AG09309 (cell line): Measurements from ENCODE around the gene SDR39U1.
"Not testable (repeated sequence)": the region's sequence is repeated elsewhere in the genome, so short reads cannot be mapped to it uniquely, and the experiment has no call there.

Source experiments
- DNase-seq: peaks from one replicate; pipeline ENCODE4 v3.0.0-alpha.2; 2010; ENCODE audit warnings: low read depth
- H3K4me3 ChIP-seq: 2 replicates; pipeline ENCODE4 v1.5.1; 2011; ENCODE audit warnings: mild to moderate bottlenecking, low read depth, low read length, moderate library complexity; ENCODE audit not compliant: control insufficient read depth
- TF ChIP-seq, protein P1 (sequence below): IDR thresholded peaks from 2 replicates; pipeline ENCODE4 v1.5.1; 2011; ENCODE audit warnings: mild to moderate bottlenecking, low read depth, low read length, inconsistent platforms; ENCODE audit not compliant: insufficient read depth, control insufficient read depth; ENCODE audit errors: missing control alignments

Gene SDR39U1

GRCh38 chr14:24473211-24473610 is 30.6 kb upstream of the SDR39U1 start:
- TF ChIP-seq, protein P1, sequence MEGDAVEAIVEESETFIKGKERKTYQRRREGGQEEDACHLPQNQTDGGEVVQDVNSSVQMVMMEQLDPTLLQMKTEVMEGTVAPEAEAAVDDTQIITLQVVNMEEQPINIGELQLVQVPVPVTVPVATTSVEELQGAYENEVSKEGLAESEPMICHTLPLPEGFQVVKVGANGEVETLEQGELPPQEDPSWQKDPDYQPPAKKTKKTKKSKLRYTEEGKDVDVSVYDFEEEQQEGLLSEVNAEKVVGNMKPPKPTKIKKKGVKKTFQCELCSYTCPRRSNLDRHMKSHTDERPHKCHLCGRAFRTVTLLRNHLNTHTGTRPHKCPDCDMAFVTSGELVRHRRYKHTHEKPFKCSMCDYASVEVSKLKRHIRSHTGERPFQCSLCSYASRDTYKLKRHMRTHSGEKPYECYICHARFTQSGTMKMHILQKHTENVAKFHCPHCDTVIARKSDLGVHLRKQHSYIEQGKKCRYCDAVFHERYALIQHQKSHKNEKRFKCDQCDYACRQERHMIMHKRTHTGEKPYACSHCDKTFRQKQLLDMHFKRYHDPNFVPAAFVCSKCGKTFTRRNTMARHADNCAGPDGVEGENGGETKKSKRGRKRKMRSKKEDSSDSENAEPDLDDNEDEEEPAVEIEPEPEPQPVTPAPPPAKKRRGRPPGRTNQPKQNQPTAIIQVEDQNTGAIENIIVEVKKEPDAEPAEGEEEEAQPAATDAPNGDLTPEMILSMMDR, result no peak
- no peak for DNase-seq
- no peak overlapping the region for H3K4me3 ChIP-seq

DNA sequence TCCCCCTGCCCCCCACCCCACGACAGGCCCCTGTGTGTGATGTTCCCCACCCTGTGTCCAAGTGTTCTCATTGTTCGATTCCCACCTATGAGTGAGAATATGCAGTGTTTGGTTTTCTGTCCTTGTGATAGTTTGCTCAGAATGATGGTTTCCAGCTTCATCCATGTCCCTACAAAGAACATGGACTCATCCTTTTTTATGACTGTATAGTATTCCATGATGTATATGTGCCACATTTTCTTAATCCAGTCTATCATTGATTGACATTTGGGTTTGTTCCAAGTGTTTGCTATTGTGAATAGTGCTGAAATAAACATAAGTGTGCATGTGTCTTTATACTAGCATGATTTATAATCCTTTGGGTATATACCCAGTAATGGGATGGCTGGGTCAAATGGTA is 27.9 kb upstream of the SDR39U1 start:
- DNase-seq, H3K4me3 ChIP-seq: not testable (repeated sequence)

GRCh38 chr14:24465805-24466204 is 23.2 kb upstream of the SDR39U1 start:
- TF ChIP-seq, protein P1, result no peak
- no peak for DNase-seq
- H3K4me3 ChIP-seq, result no peak overlapping the region

GRCh38 chr14:24465368-24465767 is 22.8 kb upstream of the SDR39U1 start:
- H3K4me3 ChIP-seq, result no peak overlapping the region
- no peak for DNase-seq
- TF ChIP-seq, protein P1, result no peak

DNA sequence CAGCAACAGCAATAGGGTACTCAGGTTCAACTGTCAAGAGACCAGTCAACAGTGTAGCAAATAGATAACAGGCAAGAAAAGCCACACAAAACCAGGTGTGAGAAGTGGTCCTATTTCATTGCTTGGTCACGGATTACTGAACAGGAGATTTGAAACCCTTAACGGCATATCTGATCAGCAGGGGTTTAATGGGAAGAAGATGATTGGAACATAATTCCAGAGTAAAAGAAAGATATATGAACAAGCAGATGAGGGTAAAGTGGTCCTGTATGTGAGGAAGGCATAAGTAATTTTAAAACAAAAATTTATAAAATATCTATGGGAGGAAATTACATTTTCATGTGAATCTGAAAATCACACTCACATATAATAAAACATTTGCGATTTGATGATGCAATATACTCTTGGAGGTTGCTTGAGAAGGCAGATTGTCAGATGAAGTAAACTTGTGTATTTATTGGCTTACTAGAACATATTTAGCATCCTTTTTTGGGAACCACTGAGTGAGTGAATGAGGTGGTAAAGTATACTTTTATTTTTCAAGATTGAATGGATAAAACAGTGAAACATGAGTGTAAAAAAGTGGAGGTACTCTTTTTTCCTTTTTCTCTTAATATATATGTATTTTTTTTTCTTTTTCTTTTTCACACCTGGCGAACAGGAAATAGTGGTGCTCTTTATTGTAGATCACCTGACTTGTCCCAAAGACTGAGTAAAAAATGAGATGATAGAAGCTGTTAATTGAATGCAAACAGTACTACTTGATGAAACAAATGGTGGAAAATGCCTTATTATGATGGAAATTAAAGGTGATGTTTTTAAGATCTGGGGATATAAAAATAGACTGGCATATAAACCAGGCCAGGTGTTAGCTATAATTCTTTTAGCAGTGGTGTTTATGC is 21.6 kb upstream of the SDR39U1 start:
- DNase-seq, result no peak
- H3K4me3 ChIP-seq, result no peak overlapping the region
- TF ChIP-seq, protein P1, result no peak

- TF ChIP-seq, protein P1, result no peak
- no peak for DNase-seq
- no peak overlapping the region for H3K4me3 ChIP-seq
Observed at GRCh38 chr14:24463017-24463883, 20.7 kb upstream of the SDR39U1 start.

DNA sequence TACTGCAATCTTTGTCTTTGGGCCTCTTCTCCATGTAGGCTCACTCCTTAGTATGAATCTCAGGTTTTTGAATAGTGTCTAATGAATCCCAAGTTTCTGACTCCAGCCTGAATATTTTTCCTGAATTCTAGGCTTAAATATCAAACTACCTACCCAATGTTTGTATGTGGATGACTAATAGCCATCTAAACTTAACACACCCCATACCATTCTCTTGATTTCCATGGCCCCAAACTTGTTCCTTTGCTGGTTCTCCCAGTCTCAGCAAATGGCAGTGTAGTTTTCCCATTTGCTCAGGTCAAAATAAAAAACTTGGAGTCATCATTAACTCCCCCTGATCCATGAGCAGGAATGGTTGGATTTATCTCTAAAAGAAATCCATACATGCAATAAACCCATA is 18.8 kb upstream of the SDR39U1 start:
- H3K4me3 ChIP-seq, result no peak overlapping the region
- TF ChIP-seq, protein P1, result no peak
- DNase-seq, result no peak
